Activated CD8-positive, alpha-beta T cell treated with anti-CD3 and anti-CD28 coated beads, Interleukin-2, amount 10 ng/mL, durations not matched to agents 7 days and 5 days (primary cell): Measurements from ENCODE around the gene ZNF471. TPM values are rescaled to one million over a fixed set of nuclear protein-coding genes. Genes with fewer than 3 reads are reported as not detected.

Experiments
- ATAC-seq: fragments of 150-1000 bp; cut with Tn5 transposase; one replicate; pipeline ENCODE4 v1.10.0; 2021; ENCODE audit warnings: moderate library complexity
- CTCF ChIA-PET: fragments of 350-600 bp; sonication (Branson Sonifier 250); formaldehyde crosslinking; loops from one replicate; lab custom pipeline; 2021; ENCODE audit warnings: antibody characterized with exemption; lab: Charles Lee
- POLR2A ChIA-PET: fragments of 350-600 bp; sonication (Branson Sonifier 250); formaldehyde crosslinking; loops from one replicate; lab custom pipeline; 2021; ENCODE audit warnings: antibody characterized with exemption; lab: Charles Lee
- DNase-seq: peaks from one replicate; pipeline ENCODE4 v3.0.0-alpha.2; 2020
- H3K27ac Mint-ChIP-seq: one replicate; pipeline ENCODE4 v1.8.0; 2021; ENCODE audit warnings: mild to moderate bottlenecking, mixed read lengths
- H3K27me3 Mint-ChIP-seq: one replicate; pipeline ENCODE4 v1.8.0; 2021; ENCODE audit warnings: low read depth, mixed read lengths
- H3K36me3 Mint-ChIP-seq: one replicate; pipeline ENCODE4 v1.8.0; 2021; ENCODE audit warnings: low read depth, mixed read lengths
- H3K4me1 Mint-ChIP-seq: one replicate; pipeline ENCODE4 v1.8.0; 2021; ENCODE audit warnings: low read depth, mixed read lengths
- H3K4me3 Mint-ChIP-seq: one replicate; pipeline ENCODE4 v1.8.0; 2021; ENCODE audit warnings: mild to moderate bottlenecking, mixed read lengths
- H3K9me3 Mint-ChIP-seq: one replicate; pipeline ENCODE4 v1.8.0; 2022; ENCODE audit warnings: mixed read lengths; ENCODE audit not compliant: insufficient read depth
- total RNA-seq, 2 experiments: library from RNA; stranded (reverse); gene quantifications; one replicate each; pipeline ENCODE4 v1.2.3, GENCODE V29; 2021

The ZNF471 gene
- total RNA-seq = 1 to 10 TPM in 1 of 2 experiments, under 1 TPM in 1; 0.95 to 1.8 TPM

DNA sequence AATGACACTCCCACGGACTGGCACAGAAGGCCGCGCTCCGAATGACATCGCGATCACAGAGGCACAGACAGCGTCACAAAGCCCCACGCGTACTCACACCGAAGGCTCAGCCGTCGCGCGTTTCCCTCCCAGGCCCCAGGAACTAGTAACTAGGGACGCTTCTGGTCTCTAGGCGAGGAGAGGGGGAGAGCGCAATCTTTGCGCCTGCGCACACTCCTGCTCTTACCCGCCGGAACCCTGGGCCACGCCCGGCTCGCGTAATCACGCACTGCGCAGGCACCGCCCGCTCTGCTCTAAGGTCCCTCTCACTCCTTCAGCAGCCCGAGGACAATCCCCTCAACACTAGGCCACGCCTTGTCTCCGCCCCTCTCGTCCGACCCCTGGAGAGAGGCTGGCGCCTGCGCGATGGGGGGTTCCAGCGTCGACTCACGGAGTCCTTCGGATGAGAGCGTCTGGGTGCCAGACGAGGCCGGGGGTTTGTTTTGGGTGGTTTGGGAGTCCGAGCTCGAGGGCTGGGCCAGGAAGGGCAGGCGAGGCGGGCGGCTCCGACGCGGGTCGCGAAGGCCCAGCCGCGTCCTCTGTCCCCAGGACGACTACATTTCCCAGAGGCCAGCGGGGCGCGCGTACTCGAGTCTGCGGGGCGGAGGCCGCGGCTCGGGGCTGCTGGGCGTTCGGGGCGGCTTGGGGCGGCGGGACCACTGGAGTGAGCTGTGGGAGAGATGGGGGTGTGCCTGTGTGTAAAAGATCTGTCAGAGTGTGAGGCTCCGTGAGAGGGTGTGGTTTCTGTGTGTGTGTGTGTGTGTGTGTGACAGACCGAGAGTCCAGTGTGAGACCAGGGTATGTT lies at the start of gene ZNF471:
Gene ZNF471 (plus strand): TSS at position 410 of the 844 bp plus-strand sequence. CDS start 3,717 bp downstream, outside the sequence.
- ChIA-PET POLR2A (interaction anchor here (0.6 kb wide), 2 partner anchors 23 to 1201 kb away, joined by 3 to 4 read pairs; partner anchors contain the start of gene ZNF154), CTCF (no interaction called here)
- Mint-ChIP-seq H3K27me3 (no peaks in the 10 kb centered on the region), H3K9me3 (peaks cover 19% of the 10 kb centered on the region), H3K4me1 (peaks cover 9% of the 10 kb centered on the region), H3K36me3 (peaks cover 6% of the 10 kb centered on the region), H3K27ac (no peak within 1 kb of the TSS), H3K4me3 (no peak within 1 kb of the TSS)
- ATAC-seq = peak; percentile 100
- DNase-seq = peak; percentile 95

- Mint-ChIP-seq H3K27me3 (peaks cover 7% of the 10 kb centered on the region), H3K36me3 (peaks cover 29% of the 10 kb centered on the region), H3K9me3 (peaks cover 50% of the 10 kb centered on the region), H3K4me3 (no peak overlapping the region), H3K4me1 (peaks cover 20% of the 10 kb centered on the region), H3K27ac (no peak overlapping the region)
- ATAC-seq (no peak), DNase-seq (no peak)
- ChIA-PET POLR2A (no interaction called here), CTCF (no interaction called here)
These were observed 33.3 kb upstream of the ZNF471 start for GRCh38 chr19:56474308-56474707.

DNA sequence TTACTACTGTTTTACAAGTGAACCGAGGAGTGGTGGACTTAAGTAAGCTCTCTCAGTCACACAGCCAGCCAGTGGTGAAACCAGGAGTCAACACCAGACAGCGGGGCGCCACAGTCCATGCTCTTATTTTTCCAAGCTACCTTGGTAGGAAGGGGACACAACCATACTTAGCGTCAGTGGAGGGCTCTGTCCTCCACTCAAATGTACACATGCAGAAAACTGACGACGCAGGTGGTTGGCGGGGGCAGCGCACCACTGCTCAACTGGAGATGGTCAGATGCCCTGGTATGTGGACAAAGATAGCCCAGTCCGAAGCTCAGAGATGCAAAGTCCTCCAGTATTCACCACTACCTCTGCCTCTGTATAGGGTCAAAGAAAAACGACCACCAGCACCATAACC lies 31.6 kb upstream of the ZNF471 start:
- Mint-ChIP-seq H3K27ac (no peak overlapping the region), H3K4me3 (no peak overlapping the region), H3K9me3 (peaks cover 57% of the 10 kb centered on the region), H3K36me3 (peaks cover 31% of the 10 kb centered on the region), H3K4me1 (peaks cover 22% of the 10 kb centered on the region), H3K27me3 (peaks cover 7% of the 10 kb centered on the region)
- POLR2A ChIA-PET = no interaction called here
- ATAC-seq (no peak), DNase-seq (no peak)
- CTCF ChIA-PET = no interaction called here

- ChIA-PET POLR2A (no interaction called here), CTCF (no interaction called here)
- Mint-ChIP-seq H3K4me1 (peaks cover 22% of the 10 kb centered on the region), H3K36me3 (peaks cover 24% of the 10 kb centered on the region), H3K27me3 (peaks cover 7% of the 10 kb centered on the region), H3K9me3 (peaks cover 53% of the 10 kb centered on the region), H3K4me3 (peak within 1 kb of the TSS; percentile 95), H3K27ac (peak within 1 kb of the TSS; percentile 95)
- peak; percentile 44 for DNase-seq
- peak; percentile 41 for ATAC-seq
These were observed 30.8 kb upstream of the ZNF471 start, which contains the start of gene ZNF667 for GRCh38 chr19:56476651-56477428. Gene ZNF667, minus strand, starts transcription at chr19:56477345. Its CDS starts 14,975 bp downstream, at chr19:56462370.

DNA sequence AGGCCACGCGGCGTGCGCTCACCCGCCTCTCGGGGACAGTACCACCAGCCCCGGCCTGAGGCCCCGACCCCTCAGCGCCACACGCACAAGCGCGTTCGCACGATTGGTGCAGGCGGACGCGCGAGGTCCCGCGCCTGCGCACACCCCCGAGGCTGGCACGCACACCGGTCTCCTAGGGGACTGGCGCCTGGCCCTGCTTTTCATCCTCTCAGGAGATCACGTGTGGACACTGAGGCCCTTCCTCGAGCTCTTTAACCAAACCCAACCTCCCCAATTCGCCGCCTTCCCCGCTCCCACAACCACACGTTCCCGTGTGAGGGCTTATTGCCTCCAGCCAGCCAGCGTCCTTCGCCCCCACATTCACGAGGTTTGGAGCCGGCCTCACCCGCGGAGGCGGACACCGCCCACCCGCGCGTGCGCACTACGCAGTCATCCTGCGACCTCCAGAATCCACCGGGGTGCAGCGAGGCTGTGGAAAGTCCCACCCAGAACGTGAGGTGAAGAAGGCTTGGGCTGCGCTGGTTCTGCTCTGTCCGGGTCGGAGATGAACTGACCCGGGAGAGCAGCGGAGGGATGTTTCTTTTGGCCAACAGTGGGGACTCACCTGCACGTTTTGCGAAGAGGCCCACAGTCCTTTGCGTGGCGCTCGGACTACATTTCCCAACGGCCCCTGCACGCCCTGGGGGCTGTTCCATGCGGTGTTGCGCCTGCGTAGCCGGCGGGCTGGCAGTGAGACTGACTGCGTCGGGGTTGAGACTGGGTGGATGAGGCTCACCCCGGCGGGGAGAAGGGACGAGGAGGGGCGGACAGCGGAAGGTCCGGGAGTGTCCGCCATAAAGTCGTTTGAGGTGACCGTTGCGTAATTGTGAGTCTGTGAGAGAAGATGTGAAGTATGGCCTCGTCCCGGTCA lies 30.0 kb upstream of the ZNF471 start:
- DNase-seq = peak; percentile 82
- ChIA-PET CTCF (no interaction called here), POLR2A (no interaction called here)
- Mint-ChIP-seq H3K27ac (peak overlapping the region; percentile 95), H3K4me1 (peaks cover 22% of the 10 kb centered on the region), H3K27me3 (peaks cover 7% of the 10 kb centered on the region), H3K9me3 (peaks cover 49% of the 10 kb centered on the region), H3K36me3 (peaks cover 23% of the 10 kb centered on the region), H3K4me3 (peak overlapping the region; percentile 95)
- ATAC-seq = peak; percentile 87

- ChIA-PET POLR2A (no interaction called here), CTCF (no interaction called here)
- Mint-ChIP-seq H3K9me3 (peaks cover 31% of the 10 kb centered on the region), H3K36me3 (peaks cover 3% of the 10 kb centered on the region), H3K4me3 (no peak overlapping the region), H3K27me3 (no peaks in the 10 kb centered on the region), H3K4me1 (no peaks in the 10 kb centered on the region), H3K27ac (no peak overlapping the region)
- no peak for DNase-seq
- ATAC-seq = no peak
These were observed 16.3 kb upstream of the ZNF471 start for GRCh38 chr19:56491399-56491798.

DNA sequence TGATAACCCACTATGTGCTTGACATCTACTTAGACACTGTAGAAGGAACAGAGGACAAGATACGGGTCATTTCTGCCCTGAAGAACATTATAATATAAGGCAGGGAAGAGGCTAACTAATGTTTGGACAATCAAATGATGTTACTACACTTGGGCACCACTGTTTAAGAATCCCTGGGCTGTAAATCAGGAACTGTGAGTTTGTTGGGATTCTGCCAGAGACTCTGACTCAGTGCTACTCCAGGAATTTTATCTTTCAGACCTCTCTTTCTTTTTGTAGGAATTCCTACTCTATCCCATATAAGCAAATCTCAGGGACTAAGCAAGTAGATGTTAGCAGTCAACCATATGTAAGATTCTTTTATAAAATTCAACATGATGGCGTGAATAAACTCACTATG lies 3.1 kb upstream of the ZNF471 start:
- CTCF ChIA-PET = no interaction called here
- no peaks in the 10 kb centered on the region for H3K27me3 Mint-ChIP-seq
- ATAC-seq = no peak

DNA sequence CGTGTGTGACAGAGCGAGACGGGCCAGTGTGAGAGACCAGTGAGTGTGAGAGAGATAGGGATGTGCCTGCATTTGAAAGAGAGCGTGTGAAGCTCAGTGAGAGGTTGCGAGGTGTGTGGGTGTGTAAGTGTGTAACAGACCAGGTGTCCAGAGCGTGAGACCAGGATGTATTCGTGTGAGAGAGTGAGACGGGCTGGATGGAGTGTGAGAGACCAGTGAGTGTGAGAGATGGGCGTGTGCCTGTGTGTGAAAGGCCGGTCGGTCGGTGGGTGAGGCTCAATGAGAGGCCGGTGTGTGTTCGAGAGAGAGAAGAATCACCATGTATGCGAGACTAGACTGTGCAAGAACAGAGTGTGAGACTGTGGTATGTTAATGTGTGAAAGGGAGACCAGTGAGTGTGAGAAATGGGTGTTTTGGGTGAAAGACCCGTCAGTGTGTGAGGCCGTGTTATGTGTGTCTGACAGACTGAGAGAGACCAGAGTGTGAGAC lies 679 bp downstream of the ZNF471 start:
- Mint-ChIP-seq H3K27me3 (no peaks in the 10 kb centered on the region), H3K9me3 (peaks cover 12% of the 10 kb centered on the region), H3K36me3 (peaks cover 6% of the 10 kb centered on the region), H3K4me1 (peaks cover 9% of the 10 kb centered on the region), H3K27ac (no peak overlapping the region), H3K4me3 (no peak overlapping the region)
- ChIA-PET POLR2A (interaction anchor here (0.6 kb wide), 1 partner anchor 1201 kb away, joined by 4 read pairs; the partner anchor contains the start of gene ZNF154), CTCF (no interaction called here)
- ATAC-seq = no peak
- peak; percentile 20 for DNase-seq

More for the DNA sequence above, 3.1 kb upstream of the ZNF471 start:
- POLR2A ChIA-PET = no interaction called here
- Mint-ChIP-seq H3K4me1 (peaks cover 9% of the 10 kb centered on the region), H3K4me3 (no peak overlapping the region), H3K9me3 (peaks cover 30% of the 10 kb centered on the region), H3K27ac (no peak overlapping the region), H3K36me3 (peaks cover 9% of the 10 kb centered on the region)
- no peak for DNase-seq

- Mint-ChIP-seq H3K36me3 (peaks cover 18% of the 10 kb centered on the region), H3K9me3 (peaks cover 65% of the 10 kb centered on the region), H3K27ac (no peak overlapping the region), H3K4me3 (no peak overlapping the region), H3K27me3 (no peaks in the 10 kb centered on the region), H3K4me1 (no peaks in the 10 kb centered on the region)
- CTCF ChIA-PET = no interaction called here
- DNase-seq = no peak
- no peak for ATAC-seq
- POLR2A ChIA-PET = no interaction called here
These were observed 17.7 kb downstream of the ZNF471 start for GRCh38 chr19:56525214-56525860.

- POLR2A ChIA-PET = interaction anchor here (1.3 kb wide), 1 partner anchor 852 kb away, joined by 4 read pairs; the partner anchor contains the start of gene ZNF548
- ATAC-seq (no peak), DNase-seq (no peak)
- Mint-ChIP-seq H3K27ac (peak overlapping the region; percentile 99), H3K9me3 (peaks cover 51% of the 10 kb centered on the region), H3K4me3 (peak overlapping the region; percentile 85), H3K27me3 (no peaks in the 10 kb centered on the region), H3K4me1 (peaks cover 19% of the 10 kb centered on the region), H3K36me3 (peaks cover 48% of the 10 kb centered on the region)
- CTCF ChIA-PET = no interaction called here
These were observed 29.8 kb downstream of the ZNF471 start for GRCh38 chr19:56537442-56537841.
